K562 (cell line): ENCODE data around the gene CRYBG2. TPM values are rescaled to one million over a fixed set of nuclear protein-coding genes. Genes with fewer than 3 reads are reported as not detected.

ENCODE experiments used
- ATAC-seq: fragments of 200-7000 bp; cut with Tn5 transposase; 3 replicates; pipeline ENCODE4 v1.9.1; 2020; ENCODE audit warnings: moderate library complexity
- BruUV-seq: library from RNA; stranded (reverse); fragments of 400-500 nt; replicated peaks from 2 replicates; lab custom pipeline; 2021; lab: Mats Ljungman, UMichigan
- CTCF ChIA-PET: fragments of 300-600 bp; formaldehyde crosslinking; extraction: SDS; loops from one replicate; lab custom pipeline; 2021; ENCODE audit warnings: low intra/inter-chr PET ratio; lab: Yijun Ruan, JAX
- POLR2A ChIA-PET: fragments of 300-600, 350-650 bp; sonication (Branson Sonifier 250); formaldehyde crosslinking; extraction: SDS; loops from one replicate; lab custom pipeline; 2021; ENCODE audit warnings: antibody characterized with exemption, inconsistent platforms; lab: Yijun Ruan, JAX
- DNase-seq, 4 experiments: peaks; one replicate each; pipeline versions ENCODE4 v3.0.0 to v3.0.0-alpha.2; 2011 to 2018; ENCODE audit warnings: low spot score in 3 of 4, mixed read lengths in 3 of 4; ENCODE audit errors: extremely low read depth in 1 of 4
- FAIRE-seq: peaks from 2 replicates; lab custom pipeline; 2011; peaks lifted over from hg19 to GRCh38; lab: Jason Lieb, UNC
- H2AFZ ChIP-seq: 2 replicates; pipeline ENCODE4 v1.6.0; 2011; ENCODE audit warnings: low read depth, low read length, control low read depth, inconsistent platforms
- H3K27ac ChIP-seq: fragments of 200-600 bp; 3 replicates; pipeline ENCODE4 v1.8.0; 2011; ENCODE audit warnings: low read depth, mild to moderate bottlenecking, control low read depth, inconsistent platforms, low read length, moderate library complexity, mixed read lengths; ENCODE audit errors: extremely low read depth
- H3K27me3 ChIP-seq, 2 experiments: fragments of 300-600 bp in 1 of 2; 2 replicates in 1 of 2; 3 replicates in 1 of 2; pipeline versions ENCODE4 v1.6.0 to v1.8.0; 2011; ENCODE audit warnings: inconsistent platforms in 2 of 2, low read length in 2 of 2, mild to moderate bottlenecking in 1 of 2, mixed read lengths in 1 of 2, moderate library complexity in 1 of 2; ENCODE audit not compliant: control insufficient read depth in 2 of 2, insufficient read depth in 2 of 2
- H3K36me3 ChIP-seq: fragments of 300-600 bp; 3 replicates; pipeline ENCODE4 v1.8.0; 2011; ENCODE audit warnings: mild to moderate bottlenecking, low read length, inconsistent platforms; ENCODE audit not compliant: control insufficient read depth, insufficient read depth
- H3K4me1 ChIP-seq, 2 experiments: fragments of 200-600 bp in 1 of 2; replicated peaks in 1 of 2; 2 replicates in 1 of 2; 3 replicates in 1 of 2; pipeline versions ENCODE4 v1.5.1 to v1.8.0; 2011; ENCODE audit warnings: inconsistent platforms in 2 of 2, low read length in 2 of 2, mild to moderate bottlenecking in 1 of 2, mixed read lengths in 1 of 2, moderate library complexity in 1 of 2; ENCODE audit not compliant: control insufficient read depth in 2 of 2, insufficient read depth in 2 of 2
- H3K4me2 ChIP-seq: 2 replicates; pipeline ENCODE4 v1.6.1; 2011; ENCODE audit warnings: low read length, control low read depth, inconsistent platforms, mixed read lengths; ENCODE audit not compliant: insufficient read depth
- H3K4me3 ChIP-seq: fragments of 200-600 bp; sonication (generic), shearing (Covaris generic); 2 replicates; pipeline ENCODE4 v1.5.1; 2016; ENCODE audit warnings: control low read depth, inconsistent platforms
- H3K79me2 ChIP-seq: fragments of 200-600 bp; 3 replicates; pipeline ENCODE4 v1.8.0; 2011; ENCODE audit warnings: low read length, inconsistent platforms; ENCODE audit not compliant: control insufficient read depth, insufficient read depth
- H3K9ac ChIP-seq, 2 experiments: 2 replicates each; pipeline versions ENCODE4 v1.6.0 to v1.6.1; 2011; ENCODE audit warnings: low read depth in 2 of 2, low read length in 2 of 2, control low read depth in 1 of 2, inconsistent platforms in 1 of 2, mild to moderate bottlenecking in 1 of 2, mixed read lengths in 1 of 2; ENCODE audit not compliant: insufficient read depth in 1 of 2
- H3K9me1 ChIP-seq: one replicate; pipeline ENCODE4 v1.6.0; 2011; ENCODE audit warnings: inconsistent platforms, mild to moderate bottlenecking, low read length, moderate library complexity; ENCODE audit not compliant: control insufficient read depth, insufficient read depth
- H3K9me3 ChIP-seq: replicated peaks from 2 replicates; pipeline ENCODE4 v1.5.1; 2011; ENCODE audit warnings: low read depth, low read length, inconsistent platforms; ENCODE audit not compliant: control insufficient read depth, insufficient read depth
- H4K20me1 ChIP-seq: replicated peaks from 2 replicates; pipeline ENCODE4 v1.6.1; 2011; ENCODE audit warnings: low read length, inconsistent platforms, mixed read lengths; ENCODE audit not compliant: control insufficient read depth, insufficient read depth
- CEBPG ChIP-seq, 3 experiments: fragments of 200-800 bp in 1 of 3; sonication (Bioruptor generic) in 1 of 3; sonication (generic) in 1 of 3; formaldehyde crosslinking in 1 of 3; IDR thresholded peaks in 2 of 3; conservative IDR thresholded peaks in 1 of 3; 2 replicates each; pipeline versions ENCODE4 v1.6.1 to v1.8.0; 2016 to 2022; ENCODE audit warnings: missing compliant biosample characterization in 2 of 3, missing genetic modification characterization in 2 of 3, mild to moderate bottlenecking in 1 of 3, missing genetic modification reagents in 1 of 3
- KLF1 ChIP-seq: fragments of 450-650 bp; IDR thresholded peaks from 2 replicates; pipeline ENCODE4 v1.6.1; 2016; ENCODE audit warnings: missing genetic modification characterization, missing compliant biosample characterization
- RBFOX2 ChIP-seq: fragments of 200-400 bp; formaldehyde crosslinking; IDR thresholded peaks from 2 replicates; pipeline ENCODE4 v1.6.1; 2017; ENCODE audit warnings: low read depth, mild to moderate bottlenecking, low read length, moderate library complexity
- SAFB ChIP-seq: fragments of 200-400 bp; formaldehyde crosslinking; IDR thresholded peaks from 2 replicates; pipeline ENCODE4 v1.6.1; 2017; ENCODE audit warnings: low read depth, low read length, borderline replicate concordance
- ZNF668 ChIP-seq: fragments of 250-450 bp; sonication (Bioruptor Pico); IDR thresholded peaks from 2 replicates; pipeline ENCODE4 v1.8.0; 2022; ENCODE audit warnings: mild to moderate bottlenecking, inconsistent platforms
- ZNF780A ChIP-seq: fragments of 250-450 bp; sonication (Bioruptor Pico); IDR thresholded peaks from 2 replicates; pipeline ENCODE4 v1.5.0; 2021; ENCODE audit warnings: mild to moderate bottlenecking
- WGBS: fragments of 100-300 bp; shearing (Covaris generic); methylation state at CpG from one replicate; pipeline ENCODE4 v1.1.6; 2016; ENCODE audit warnings: low coverage, mixed read lengths; ENCODE audit not compliant: insufficient coverage; ENCODE audit errors: missing lambda C conversion rate; 5-methylcytosine and 5-hydroxymethylcytosine counted together
- in situ Hi-C: fragments of 300-500 bp; cut with MboI; formaldehyde crosslinking; loops from 4 replicates; pipeline ENCODE4 v1.15.0; 2018; ENCODE audit warnings: inconsistent platforms, mixed read lengths
- intact Hi-C: fragments of 100-400 bp; cut with micrococcal nuclease; formaldehyde crosslinking; loops from 2 replicates; pipeline ENCODE4 v1.14.2; 2022
- polyA plus RNA-seq, 8 experiments: library from polyadenylated mRNA; depleted of rRNA in 4 of 8; stranded (reverse) in 5 of 8; unstranded in 3 of 8; fragments of >200 nt; fragmentation: Nextera tagmentation in 2 of 8; fragmentation: Illumina TruSeq in 1 of 8; extraction: Ambion mirVana in 2 of 8; extraction: Trizol in 1 of 8; gene quantifications; 2 replicates each; pipeline versions ENCODE4 v1.2.1 to v1.2.3, GENCODE V29; 2011 to 2014; ENCODE audit warnings: inconsistent platforms in 1 of 8, missing spikeins in 1 of 8
- total RNA-seq, 7 experiments: library from RNA; depleted of rRNA in 6 of 7; stranded (reverse); fragments of >200 nt in 6 of 7; fragmentation: Illumina TruSeq in 2 of 7; extraction: Trizol in 2 of 7; gene quantifications; 2 replicates each; pipeline versions ENCODE4 v1.2.1 to v1.2.3, GENCODE V29; 2011 to 2021; ENCODE audit warnings: low replicate concordance in 1 of 7

Gene CRYBG2
- total and polyA plus RNA-seq, 9 of the 15 experiments (the other 6 are each of a cell fraction or from before 2014, with no cell fraction given), result 0.39 to 8.5 (median 3.7) TPM

DNA sequence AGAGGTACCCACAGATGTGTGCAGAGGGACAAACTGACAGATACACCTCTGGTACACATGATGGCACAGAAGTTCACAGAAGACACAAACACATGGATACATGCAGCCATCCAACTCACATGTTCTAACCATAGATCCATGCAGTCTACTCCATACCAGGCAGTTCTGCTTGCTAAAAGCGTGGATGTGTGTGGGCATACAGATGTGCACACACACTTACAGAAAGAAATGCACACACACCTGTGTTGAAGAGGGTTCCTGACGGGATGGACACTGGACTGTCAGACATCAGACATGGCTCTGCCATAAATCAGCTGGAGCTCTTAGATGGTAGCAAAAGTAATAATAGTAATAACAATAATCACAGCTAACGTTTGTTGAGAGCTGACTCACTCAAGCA, 29.4 kb downstream of the CRYBG2 start:
- H3K27me3 ChIP-seq, result no peaks in the 10 kb centered on the region
- H4K20me1 ChIP-seq, result no peaks in the 10 kb centered on the region
- H3K4me1 ChIP-seq, result peaks cover 12 to 30% of the 10 kb centered on the region in 2 experiments; a peak in 4 of 5 replicates
- ChIA-PET CTCF (interaction anchor here (0.6 kb wide), 1 partner anchor 511 kb away, joined by 3 read pairs; no protein-coding TSS in a partner anchor), POLR2A (interaction anchor here (1.4 kb wide), 1 partner anchor 10 kb away, joined by 3 read pairs; no protein-coding TSS in a partner anchor)
- H3K4me3 ChIP-seq, result no peak overlapping the region
- H3K9me1 ChIP-seq, result no peaks in the 10 kb centered on the region
- H3K79me2 ChIP-seq, result no peaks in the 10 kb centered on the region
- no peak for FAIRE-seq
- no peak overlapping the region for H3K9ac ChIP-seq
- H2AFZ ChIP-seq, result no peak overlapping the region
- no peak for TF ChIP-seq RBFOX2
- TF ChIP-seq SAFB, result no peak
- TF ChIP-seq ZNF668 (CRISPR knock-in tag), result no peak
- TF ChIP-seq ZNF780A (CRISPR knock-in tag), result no peak
- no peak for TF ChIP-seq KLF1 (tag)
- TF ChIP-seq CEBPG (CRISPR knock-in tag; IDR thresholded peaks at IDR 0.05), result no peak
- TF ChIP-seq CEBPG (tag; conservative IDR thresholded peaks at IDR 0.05 in 1 of 2, IDR thresholded peaks at IDR 0.05 in 1 of 2), result no peak
- peaks cover 19% of the 10 kb centered on the region; the same call in 2 of the 3 replicates for H3K36me3 ChIP-seq
- H3K4me2 ChIP-seq, result no peak overlapping the region
- intact Hi-C loops (loop anchor here (5.0 kb wide), 1 partner anchor 212 kb away; the partner anchor contains the start of gene PDIK1L), in situ Hi-C loops (loop anchor here (5.0 kb wide), 1 partner anchor 37 kb away; no protein-coding TSS in a partner anchor)
- ATAC-seq, result no peak
- no TSS peak for BruUV-seq
- no peak for DNase-seq
- no peak overlapping the region for H3K27ac ChIP-seq
- WGBS, result 51% methylated on average over 3 of the region's 3 CpGs
- H3K9me3 ChIP-seq, result no peaks in the 10 kb centered on the region
